AG09309 (cell line): ENCODE results near the gene AKAP8L.

Experiments
- DNase-seq: peaks from one replicate; pipeline ENCODE4 v3.0.0-alpha.2; 2010; ENCODE audit warnings: low read depth
- H3K4me3 ChIP-seq: 2 replicates; pipeline ENCODE4 v1.5.1; 2011; ENCODE audit warnings: mild to moderate bottlenecking, low read depth, low read length, moderate library complexity; ENCODE audit not compliant: control insufficient read depth
- TF ChIP-seq, protein P1 (sequence below): IDR thresholded peaks from 2 replicates; pipeline ENCODE4 v1.5.1; 2011; ENCODE audit warnings: mild to moderate bottlenecking, low read depth, low read length, inconsistent platforms; ENCODE audit not compliant: insufficient read depth, control insufficient read depth; ENCODE audit errors: missing control alignments

The AKAP8L gene

DNA sequence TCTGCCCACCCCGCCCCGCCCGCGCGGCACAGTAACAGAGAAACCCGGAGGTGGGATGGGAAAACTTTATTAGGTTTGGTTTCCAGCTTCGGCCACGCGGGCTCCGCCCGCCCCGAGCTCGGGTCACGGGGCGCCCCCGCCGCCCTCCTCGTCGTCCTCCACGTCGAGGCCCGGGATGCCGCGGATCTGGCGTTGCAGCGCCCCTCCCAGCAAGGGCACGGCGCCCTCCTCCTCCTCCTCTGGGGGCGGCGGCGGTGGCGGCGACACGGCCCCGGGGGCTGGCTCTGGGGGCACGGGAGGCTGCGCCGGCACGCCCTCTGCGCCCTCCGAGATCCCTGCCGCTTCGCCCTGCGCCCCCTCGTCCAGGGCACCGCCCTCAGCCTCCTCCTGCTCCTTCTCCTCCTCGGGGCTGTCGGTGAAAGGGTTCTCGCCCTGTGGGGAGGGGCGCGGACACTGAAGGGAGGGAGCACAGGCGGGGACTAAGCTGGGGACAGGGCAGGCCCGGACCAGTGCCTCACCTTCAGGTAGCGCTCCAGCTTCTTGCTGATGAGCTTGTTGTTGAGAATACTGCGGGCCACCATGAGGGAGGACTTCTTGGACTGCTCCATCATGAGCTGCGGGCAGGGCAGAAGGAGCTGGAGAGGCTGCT is 38.7 kb downstream of the AKAP8L start:
- DNase-seq: no peak
- TF ChIP-seq, protein P1, sequence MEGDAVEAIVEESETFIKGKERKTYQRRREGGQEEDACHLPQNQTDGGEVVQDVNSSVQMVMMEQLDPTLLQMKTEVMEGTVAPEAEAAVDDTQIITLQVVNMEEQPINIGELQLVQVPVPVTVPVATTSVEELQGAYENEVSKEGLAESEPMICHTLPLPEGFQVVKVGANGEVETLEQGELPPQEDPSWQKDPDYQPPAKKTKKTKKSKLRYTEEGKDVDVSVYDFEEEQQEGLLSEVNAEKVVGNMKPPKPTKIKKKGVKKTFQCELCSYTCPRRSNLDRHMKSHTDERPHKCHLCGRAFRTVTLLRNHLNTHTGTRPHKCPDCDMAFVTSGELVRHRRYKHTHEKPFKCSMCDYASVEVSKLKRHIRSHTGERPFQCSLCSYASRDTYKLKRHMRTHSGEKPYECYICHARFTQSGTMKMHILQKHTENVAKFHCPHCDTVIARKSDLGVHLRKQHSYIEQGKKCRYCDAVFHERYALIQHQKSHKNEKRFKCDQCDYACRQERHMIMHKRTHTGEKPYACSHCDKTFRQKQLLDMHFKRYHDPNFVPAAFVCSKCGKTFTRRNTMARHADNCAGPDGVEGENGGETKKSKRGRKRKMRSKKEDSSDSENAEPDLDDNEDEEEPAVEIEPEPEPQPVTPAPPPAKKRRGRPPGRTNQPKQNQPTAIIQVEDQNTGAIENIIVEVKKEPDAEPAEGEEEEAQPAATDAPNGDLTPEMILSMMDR: no peak
- H3K4me3 ChIP-seq: peak overlapping the region; percentile 51

DNA sequence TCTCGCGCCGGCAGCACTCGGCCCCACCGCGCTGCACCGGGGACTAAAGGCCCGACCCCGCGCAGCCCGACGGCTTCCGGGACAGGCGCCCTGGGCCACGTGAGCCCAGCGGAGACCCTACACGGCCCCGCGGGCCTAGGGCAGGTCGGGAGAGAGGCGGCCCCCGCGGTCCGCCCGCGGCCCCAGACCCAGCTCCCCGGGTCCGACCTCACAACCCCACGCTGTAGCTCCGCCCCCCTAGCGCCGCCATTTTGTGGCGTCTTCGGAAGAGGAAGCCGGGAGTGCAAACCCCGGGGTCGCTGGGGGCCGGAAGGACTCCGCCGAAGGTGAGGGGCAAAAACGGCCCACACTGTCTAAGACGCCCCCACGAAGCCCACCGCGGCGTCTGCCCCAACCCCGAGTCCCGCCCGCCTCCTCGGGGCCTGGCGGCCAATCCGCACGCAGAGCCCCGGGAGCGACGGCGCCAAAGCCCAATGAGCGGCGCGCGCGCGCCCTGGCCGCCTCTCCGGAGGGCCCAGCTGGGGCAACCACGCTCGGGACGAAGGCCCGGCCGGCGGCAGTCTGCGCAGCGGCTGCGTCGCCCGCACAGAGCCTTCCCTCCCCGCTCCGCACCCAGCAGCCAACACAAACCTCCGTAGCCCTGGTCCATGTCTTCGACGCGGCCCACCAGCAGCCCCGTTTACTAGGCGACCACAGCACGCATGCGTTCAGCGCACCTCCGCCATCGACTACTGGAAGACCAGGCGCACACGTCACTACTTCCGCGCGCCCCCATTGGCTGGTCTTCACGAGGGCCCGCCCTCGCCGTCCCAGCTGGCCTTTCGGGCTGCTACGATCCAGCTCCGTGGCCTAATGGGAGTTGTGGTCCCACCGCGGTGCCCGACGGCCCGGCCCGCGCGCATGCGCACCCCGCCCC is 39.4 kb downstream of the AKAP8L start, which contains the start of gene AKAP8:
Gene AKAP8, minus strand, starts transcription at position 705 of the 916 bp plus-strand sequence. Its CDS starts 56 bp downstream, at position 649.
- TF ChIP-seq, protein P1: no peak
- peak; percentile 91 for DNase-seq
- H3K4me3 ChIP-seq: peak within 1 kb of the TSS; percentile 97

DNA sequence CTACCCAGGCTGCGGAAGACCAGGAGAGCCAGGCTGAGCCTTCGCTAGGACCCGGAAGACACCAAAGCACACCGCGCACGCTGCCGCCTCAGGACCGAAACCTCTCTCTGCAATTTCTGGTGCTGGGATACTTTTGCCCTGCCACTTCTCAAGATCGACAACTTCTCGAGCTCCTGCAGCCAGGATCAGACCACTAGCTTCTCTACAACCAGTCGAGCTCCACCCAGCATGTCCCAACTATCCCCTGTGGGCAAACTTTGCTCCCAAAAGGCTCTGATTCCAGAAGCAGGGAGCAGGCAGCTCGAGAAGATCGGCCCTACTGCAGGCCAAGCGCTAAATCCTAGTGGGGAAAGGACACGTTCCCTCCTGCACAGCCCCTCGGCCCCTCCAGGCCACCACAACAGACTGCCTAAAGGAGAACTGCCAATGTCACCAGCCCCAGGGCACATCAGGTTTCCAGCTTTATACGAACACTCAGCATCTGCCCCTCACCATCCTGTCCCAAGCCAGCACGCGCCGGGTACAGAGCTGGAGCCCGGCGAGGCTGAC is 40.2 kb downstream of the AKAP8L start:
- DNase-seq: no peak
- H3K4me3 ChIP-seq: peak overlapping the region; percentile 97
- TF ChIP-seq, protein P1: no peak

DNA sequence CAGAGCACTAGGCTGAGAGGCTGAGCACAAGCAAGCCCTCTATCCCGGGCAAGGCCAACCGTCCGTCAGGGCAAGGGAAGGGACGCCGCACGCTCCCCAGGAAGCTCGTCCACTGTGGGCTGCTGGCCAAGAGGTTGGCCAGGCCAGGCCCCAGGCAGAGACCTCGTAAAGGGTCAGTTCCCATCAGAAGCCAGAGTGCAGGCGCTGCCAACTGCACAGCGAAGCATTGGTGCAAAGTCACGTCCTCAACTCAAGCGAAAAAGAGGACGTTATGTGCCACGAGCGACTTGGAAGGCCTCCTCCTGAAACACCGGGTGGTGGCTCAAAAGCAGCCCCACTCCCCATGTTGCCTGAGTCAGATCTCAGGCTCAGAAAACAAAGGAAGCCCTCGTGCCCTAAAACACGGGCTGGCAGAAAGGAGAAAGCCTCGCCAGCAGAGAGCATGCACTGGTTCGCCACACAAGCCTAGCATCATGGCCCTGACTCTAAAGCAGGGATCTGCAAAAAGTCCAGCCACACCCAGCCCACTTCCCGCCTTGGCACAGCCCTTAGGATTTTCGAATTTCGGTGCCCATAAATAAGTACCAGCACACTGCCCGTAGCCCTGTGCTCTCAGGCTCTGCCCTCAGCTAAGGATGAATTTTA is 43.9 kb downstream of the AKAP8L start:
- DNase-seq: no peak
- no peak overlapping the region for H3K4me3 ChIP-seq
- TF ChIP-seq, protein P1: no peak

DNA sequence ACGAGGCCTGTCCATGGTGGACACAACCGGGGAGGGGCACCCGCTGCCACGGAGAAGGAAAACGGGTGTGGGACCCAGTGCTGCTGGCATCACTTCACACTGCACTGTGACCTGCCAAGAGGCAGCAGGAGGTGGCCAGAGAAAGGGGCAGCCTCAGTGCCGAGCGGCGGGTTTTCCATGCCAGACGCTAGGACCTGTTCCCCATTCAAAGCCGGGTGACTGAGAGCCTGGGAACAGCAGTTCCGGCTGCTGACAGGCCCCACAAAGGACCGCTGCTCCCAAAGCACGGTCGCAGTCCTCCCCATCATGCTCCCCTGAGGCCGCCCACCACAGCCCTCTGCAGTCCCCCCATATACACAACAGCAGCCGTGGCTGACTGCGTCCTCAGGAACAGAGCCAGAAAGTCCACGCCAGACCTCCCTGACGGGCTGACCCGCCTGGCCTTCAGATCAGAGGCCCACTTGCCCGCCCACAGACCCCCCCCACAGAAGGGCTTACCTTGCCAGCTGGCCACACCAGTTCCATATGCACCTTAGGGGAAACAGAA is 44.6 kb downstream of the AKAP8L start:
- DNase-seq: no peak
- no peak overlapping the region for H3K4me3 ChIP-seq
- TF ChIP-seq, protein P1: no peak

DNA sequence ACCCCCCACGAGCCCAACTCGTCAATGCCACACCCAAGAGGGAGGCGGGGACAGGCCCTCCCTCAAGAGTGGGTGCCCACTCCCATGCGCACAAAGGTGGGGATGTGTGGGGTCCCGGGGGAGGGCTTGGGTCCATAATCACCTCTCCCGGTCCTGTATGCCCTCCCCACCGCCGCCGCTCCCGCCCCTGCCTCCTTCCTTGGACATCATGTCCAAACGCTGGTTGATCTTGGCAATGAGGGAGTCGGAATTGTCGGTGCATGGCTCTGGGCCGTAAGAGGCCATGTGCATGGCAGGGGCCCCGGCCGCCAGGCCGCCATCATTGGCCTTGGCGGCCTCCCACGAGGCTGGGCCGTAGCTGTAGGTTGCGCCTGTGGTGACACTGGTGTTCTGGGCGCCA is 45.1 kb downstream of the AKAP8L start:
- no peak overlapping the region for H3K4me3 ChIP-seq
- no peak for DNase-seq
- TF ChIP-seq, protein P1: no peak
